ENCODE results near the gene HSH2D. TPM values are rescaled to one million over a fixed set of nuclear protein-coding genes. Genes with fewer than 3 reads are reported as not detected.

Gene HSH2D
- total and polyA plus RNA-seq, 10 of the 15 experiments (the other 5 are each of a cell fraction or from before 2014, with no cell fraction given): 22.0 to 145 (median 89.3) TPM

DNA sequence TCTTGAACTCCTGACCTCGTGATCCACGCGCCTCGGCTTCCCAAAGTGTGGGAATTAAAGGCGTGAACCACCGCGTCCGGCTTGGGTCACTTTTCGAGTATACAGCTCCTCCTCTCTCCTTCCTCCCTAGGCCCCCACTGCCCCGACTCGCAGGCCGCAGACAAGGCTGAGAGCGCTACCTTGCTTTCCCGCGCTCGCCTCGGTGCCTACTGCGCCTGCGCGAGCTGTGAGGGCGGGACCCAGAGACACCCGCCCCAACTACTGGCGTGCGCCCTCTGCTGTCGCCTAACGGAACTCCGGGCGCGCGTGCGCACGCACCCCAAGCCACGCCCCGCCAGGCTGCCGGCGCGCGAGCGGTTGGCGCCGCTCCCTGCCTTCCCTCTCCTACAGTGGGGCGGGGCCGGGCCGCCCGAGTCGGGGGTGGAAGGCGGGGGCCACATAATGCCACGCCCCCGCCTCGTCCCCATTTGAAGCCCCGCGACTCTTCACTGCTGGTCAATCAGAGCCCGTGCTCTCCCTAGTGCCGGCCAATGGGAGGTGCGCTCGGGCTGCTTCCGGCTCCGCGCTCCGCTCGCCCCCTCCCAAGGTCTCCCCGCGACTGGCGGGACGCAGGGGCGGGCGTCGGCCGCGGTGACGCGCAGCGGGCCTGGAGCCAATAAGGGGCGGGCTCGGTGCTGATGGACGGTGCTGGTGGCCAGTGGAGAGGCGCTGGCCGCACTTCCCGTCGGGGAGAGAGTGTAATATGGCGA is 32.2 kb upstream of the HSH2D start, which contains the start of gene RAB8A (continued):
- TF ChIP-seq, protein P1, sequence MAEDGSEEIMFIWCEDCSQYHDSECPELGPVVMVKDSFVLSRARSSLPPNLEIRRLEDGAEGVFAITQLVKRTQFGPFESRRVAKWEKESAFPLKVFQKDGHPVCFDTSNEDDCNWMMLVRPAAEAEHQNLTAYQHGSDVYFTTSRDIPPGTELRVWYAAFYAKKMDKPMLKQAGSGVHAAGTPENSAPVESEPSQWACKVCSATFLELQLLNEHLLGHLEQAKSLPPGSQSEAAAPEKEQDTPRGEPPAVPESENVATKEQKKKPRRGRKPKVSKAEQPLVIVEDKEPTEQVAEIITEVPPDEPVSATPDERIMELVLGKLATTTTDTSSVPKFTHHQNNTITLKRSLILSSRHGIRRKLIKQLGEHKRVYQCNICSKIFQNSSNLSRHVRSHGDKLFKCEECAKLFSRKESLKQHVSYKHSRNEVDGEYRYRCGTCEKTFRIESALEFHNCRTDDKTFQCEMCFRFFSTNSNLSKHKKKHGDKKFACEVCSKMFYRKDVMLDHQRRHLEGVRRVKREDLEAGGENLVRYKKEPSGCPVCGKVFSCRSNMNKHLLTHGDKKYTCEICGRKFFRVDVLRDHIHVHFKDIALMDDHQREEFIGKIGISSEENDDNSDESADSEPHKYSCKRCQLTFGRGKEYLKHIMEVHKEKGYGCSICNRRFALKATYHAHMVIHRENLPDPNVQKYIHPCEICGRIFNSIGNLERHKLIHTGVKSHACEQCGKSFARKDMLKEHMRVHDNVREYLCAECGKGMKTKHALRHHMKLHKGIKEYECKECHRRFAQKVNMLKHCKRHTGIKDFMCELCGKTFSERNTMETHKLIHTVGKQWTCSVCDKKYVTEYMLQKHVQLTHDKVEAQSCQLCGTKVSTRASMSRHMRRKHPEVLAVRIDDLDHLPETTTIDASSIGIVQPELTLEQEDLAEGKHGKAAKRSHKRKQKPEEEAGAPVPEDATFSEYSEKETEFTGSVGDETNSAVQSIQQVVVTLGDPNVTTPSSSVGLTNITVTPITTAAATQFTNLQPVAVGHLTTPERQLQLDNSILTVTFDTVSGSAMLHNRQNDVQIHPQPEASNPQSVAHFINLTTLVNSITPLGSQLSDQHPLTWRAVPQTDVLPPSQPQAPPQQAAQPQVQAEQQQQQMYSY (CRISPR knock-in tag; IDR thresholded peaks at IDR 0.05): no peak
- TF ChIP-seq, protein P2, sequence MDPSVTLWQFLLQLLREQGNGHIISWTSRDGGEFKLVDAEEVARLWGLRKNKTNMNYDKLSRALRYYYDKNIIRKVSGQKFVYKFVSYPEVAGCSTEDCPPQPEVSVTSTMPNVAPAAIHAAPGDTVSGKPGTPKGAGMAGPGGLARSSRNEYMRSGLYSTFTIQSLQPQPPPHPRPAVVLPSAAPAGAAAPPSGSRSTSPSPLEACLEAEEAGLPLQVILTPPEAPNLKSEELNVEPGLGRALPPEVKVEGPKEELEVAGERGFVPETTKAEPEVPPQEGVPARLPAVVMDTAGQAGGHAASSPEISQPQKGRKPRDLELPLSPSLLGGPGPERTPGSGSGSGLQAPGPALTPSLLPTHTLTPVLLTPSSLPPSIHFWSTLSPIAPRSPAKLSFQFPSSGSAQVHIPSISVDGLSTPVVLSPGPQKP (IDR thresholded peaks at IDR 0.05; ENCODE audit: low read depth, low read length): no peak
- TF ChIP-seq LARP7 (IDR thresholded peaks at IDR 0.05): peak; percentile 71
- TF ChIP-seq, protein P3, sequence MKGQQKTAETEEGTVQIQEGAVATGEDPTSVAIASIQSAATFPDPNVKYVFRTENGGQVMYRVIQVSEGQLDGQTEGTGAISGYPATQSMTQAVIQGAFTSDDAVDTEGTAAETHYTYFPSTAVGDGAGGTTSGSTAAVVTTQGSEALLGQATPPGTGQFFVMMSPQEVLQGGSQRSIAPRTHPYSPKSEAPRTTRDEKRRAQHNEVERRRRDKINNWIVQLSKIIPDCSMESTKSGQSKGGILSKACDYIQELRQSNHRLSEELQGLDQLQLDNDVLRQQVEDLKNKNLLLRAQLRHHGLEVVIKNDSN (IDR thresholded peaks at IDR 0.05; ENCODE audit: borderline replicate concordance, extremely low read length, insufficient read depth, low read depth, low read length): no peak
- TF ChIP-seq BACH1 (IDR thresholded peaks at IDR 0.05; ENCODE audit: borderline replicate concordance): peak; percentile 54
- TF ChIP-seq NFYB (IDR thresholded peaks at IDR 0.05; ENCODE audit: insufficient read depth, low read depth, low read length): peak; percentile 97
- TF ChIP-seq, protein P4, sequence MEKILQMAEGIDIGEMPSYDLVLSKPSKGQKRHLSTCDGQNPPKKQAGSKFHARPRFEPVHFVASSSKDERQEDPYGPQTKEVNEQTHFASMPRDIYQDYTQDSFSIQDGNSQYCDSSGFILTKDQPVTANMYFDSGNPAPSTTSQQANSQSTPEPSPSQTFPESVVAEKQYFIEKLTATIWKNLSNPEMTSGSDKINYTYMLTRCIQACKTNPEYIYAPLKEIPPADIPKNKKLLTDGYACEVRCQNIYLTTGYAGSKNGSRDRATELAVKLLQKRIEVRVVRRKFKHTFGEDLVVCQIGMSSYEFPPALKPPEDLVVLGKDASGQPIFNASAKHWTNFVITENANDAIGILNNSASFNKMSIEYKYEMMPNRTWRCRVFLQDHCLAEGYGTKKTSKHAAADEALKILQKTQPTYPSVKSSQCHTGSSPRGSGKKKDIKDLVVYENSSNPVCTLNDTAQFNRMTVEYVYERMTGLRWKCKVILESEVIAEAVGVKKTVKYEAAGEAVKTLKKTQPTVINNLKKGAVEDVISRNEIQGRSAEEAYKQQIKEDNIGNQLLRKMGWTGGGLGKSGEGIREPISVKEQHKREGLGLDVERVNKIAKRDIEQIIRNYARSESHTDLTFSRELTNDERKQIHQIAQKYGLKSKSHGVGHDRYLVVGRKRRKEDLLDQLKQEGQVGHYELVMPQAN (conservative IDR thresholded peaks at IDR 0.05): peak; percentile 67; the same call in 1 of the 2 replicates
- TF ChIP-seq ZBED1 (IDR thresholded peaks at IDR 0.05; ENCODE audit: borderline replicate concordance): no peak
- no peak for TF ChIP-seq SMAD1 (IDR thresholded peaks at IDR 0.05; ENCODE audit: low read depth, partially characterized antibody)
- TF ChIP-seq, protein P5, sequence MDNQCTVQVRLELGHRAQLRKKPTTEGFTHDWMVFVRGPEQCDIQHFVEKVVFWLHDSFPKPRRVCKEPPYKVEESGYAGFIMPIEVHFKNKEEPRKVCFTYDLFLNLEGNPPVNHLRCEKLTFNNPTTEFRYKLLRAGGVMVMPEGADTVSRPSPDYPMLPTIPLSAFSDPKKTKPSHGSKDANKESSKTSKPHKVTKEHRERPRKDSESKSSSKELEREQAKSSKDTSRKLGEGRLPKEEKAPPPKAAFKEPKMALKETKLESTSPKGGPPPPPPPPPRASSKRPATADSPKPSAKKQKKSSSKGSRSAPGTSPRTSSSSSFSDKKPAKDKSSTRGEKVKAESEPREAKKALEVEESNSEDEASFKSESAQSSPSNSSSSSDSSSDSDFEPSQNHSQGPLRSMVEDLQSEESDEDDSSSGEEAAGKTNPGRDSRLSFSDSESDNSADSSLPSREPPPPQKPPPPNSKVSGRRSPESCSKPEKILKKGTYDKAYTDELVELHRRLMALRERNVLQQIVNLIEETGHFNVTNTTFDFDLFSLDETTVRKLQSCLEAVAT (IDR thresholded peaks at IDR 0.05): 0 out of 2 replicates have a peak, but pooled peaks have one; percentile 58
- peak; percentile 59; the same call in 1 of the 2 replicates for TF ChIP-seq SMC3 (IDR thresholded peaks at IDR 0.05; ENCODE audit: borderline replicate concordance, low read length)
- peak; percentile 66 to 78 for TF ChIP-seq SRF (IDR thresholded peaks at IDR 0.05; ENCODE audit: low read depth in 2 of 2, low read length in 2 of 2)
- peak; percentile 70 for TF ChIP-seq KLF5 (IDR thresholded peaks at IDR 0.05; ENCODE audit: partially characterized antibody)
- TF ChIP-seq SIN3A (IDR thresholded peaks at IDR 0.05; ENCODE audit: low read depth, low read length): 0 out of 2 replicates have a peak, but pooled peaks have one; percentile 20
- peak; percentile 14 for TF ChIP-seq RELA (IDR thresholded peaks at IDR 0.05; ENCODE audit: borderline replicate concordance, partially characterized antibody)
- peak; percentile 78 for TF ChIP-seq GABPA (IDR thresholded peaks at IDR 0.05; ENCODE audit: low read depth)
- 0 out of 2 replicates have a peak, but pooled peaks have one; percentile 6 for TF ChIP-seq CBFB (IDR thresholded peaks at IDR 0.05; ENCODE audit: low read depth)
- TF ChIP-seq, protein P6, sequence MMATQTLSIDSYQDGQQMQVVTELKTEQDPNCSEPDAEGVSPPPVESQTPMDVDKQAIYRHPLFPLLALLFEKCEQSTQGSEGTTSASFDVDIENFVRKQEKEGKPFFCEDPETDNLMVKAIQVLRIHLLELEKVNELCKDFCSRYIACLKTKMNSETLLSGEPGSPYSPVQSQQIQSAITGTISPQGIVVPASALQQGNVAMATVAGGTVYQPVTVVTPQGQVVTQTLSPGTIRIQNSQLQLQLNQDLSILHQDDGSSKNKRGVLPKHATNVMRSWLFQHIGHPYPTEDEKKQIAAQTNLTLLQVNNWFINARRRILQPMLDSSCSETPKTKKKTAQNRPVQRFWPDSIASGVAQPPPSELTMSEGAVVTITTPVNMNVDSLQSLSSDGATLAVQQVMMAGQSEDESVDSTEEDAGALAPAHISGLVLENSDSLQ (IDR thresholded peaks at IDR 0.05): peak; percentile 100
